ENCODE data around the gene ADGRA1. TPM values are rescaled to one million over a fixed set of nuclear protein-coding genes. Genes with fewer than 3 reads are reported as not detected.
A peak's percentile ranks its signal among the peaks of the same experiment; 100 is the strongest.

ADGRA1 gene
- total and polyA plus RNA-seq, 2 of the 8 experiments (the other 6 are each of a cell fraction or from before 2014, with no cell fraction given), result 0.17 to 0.21 TPM

GRCh38 chr10:133107442-133107841, 19.7 kb downstream of the ADGRA1 start:
- no peak overlapping the region for H3K27ac ChIP-seq (ENCODE audit: low read depth, low read length)
- DNase-seq (ENCODE audit: low read depth in 1 of 2, low spot score in 2 of 2), result no peak
- no peak overlapping the region for H2BK120ac ChIP-seq (replicated peaks; ENCODE audit: low read depth, low read length)
- H4K8ac ChIP-seq (ENCODE audit: extremely low read depth, insufficient read depth, low read length), result no peak overlapping the region
- no peaks in the 10 kb centered on the region for H4K20me1 ChIP-seq (replicated peaks in 1 of 2; ENCODE audit: control insufficient read depth in 1 of 2, insufficient read depth in 2 of 2, low read length in 2 of 2)
- no peak overlapping the region for H3K4me3 ChIP-seq (ENCODE audit: extremely low read depth in 1 of 4, insufficient read depth in 2 of 4, low read depth in 3 of 4, low read length in 4 of 4)
- no peak overlapping the region for H4K91ac ChIP-seq (replicated peaks; ENCODE audit: insufficient read length, low read length)
- H2BK20ac ChIP-seq (ENCODE audit: low read length), result no peak overlapping the region
- H3K9ac ChIP-seq (replicated peaks in 1 of 4; ENCODE audit: extremely low read depth in 1 of 4, low read depth in 3 of 4, low read length in 3 of 4), result no peak overlapping the region
- peaks cover 13 to 16% of the 10 kb centered on the region in 2 experiments for H3K9me3 ChIP-seq (ENCODE audit: insufficient read depth in 2 of 2, low read depth in 1 of 2, low read length in 1 of 2)
- no peaks in the 10 kb centered on the region for H3K79me2 ChIP-seq (ENCODE audit: control insufficient read depth in 1 of 2, insufficient read depth in 2 of 2, low read length in 2 of 2)
- no peaks in the 10 kb centered on the region for H3K79me1 ChIP-seq (ENCODE audit: low read depth, low read length)
- no peak overlapping the region for H3K4me2 ChIP-seq (ENCODE audit: insufficient read depth in 1 of 2, low read depth in 2 of 2, low read length in 2 of 2)
- no peak overlapping the region for H2BK15ac ChIP-seq (ENCODE audit: low read length)
- TF ChIP-seq KDM1A (IDR thresholded peaks at IDR 0.05; ENCODE audit: borderline replicate concordance, low read length) (peak; percentile 59; the same call in 1 of the 2 replicates), RFX5 (IDR thresholded peaks at IDR 0.05; ENCODE audit: borderline replicate concordance, low read depth, low read length) (no peak), CHD1 (IDR thresholded peaks at IDR 0.05; ENCODE audit: low read depth, low read length) (no peak)
- H3K23ac ChIP-seq (ENCODE audit: insufficient read length), result no peak overlapping the region
- no peak overlapping the region for H2BK12ac ChIP-seq (ENCODE audit: low read depth, low read length)
- H2BK5ac ChIP-seq (ENCODE audit: low read depth, low read length), result no peak overlapping the region
- no peaks in the 10 kb centered on the region for H3K36me3 ChIP-seq (ENCODE audit: control insufficient read depth in 2 of 4, insufficient read depth in 4 of 4, low read length in 3 of 4)
- H3K27me3 ChIP-seq (replicated peaks in 1 of 4; ENCODE audit: control insufficient read depth in 3 of 4, extremely low read depth in 1 of 4, insufficient read depth in 3 of 4, low read length in 3 of 4), result no peaks in the 10 kb centered on the region
- no peak overlapping the region for H3K56ac ChIP-seq (replicated peaks; ENCODE audit: insufficient read length, low read depth, low read length)
- peaks cover 0 to 6% (median 1%) of the 10 kb centered on the region in 4 experiments; a peak in 4 of 7 replicates for H3K4me1 ChIP-seq (replicated peaks in 1 of 4; ENCODE audit: control insufficient read depth in 3 of 4, insufficient read depth in 4 of 4, low read length in 3 of 4)
- CTCF ChIA-PET (ENCODE audit: partially characterized antibody), result interaction anchor here (0.6 to 1.6 kb wide), 4 partner anchors 9 to 304 kb away, joined by 3 to 9 read pairs (median 3); no protein-coding TSS in a partner anchor
- H2AFZ ChIP-seq (ENCODE audit: low read length), result no peak overlapping the region
- no peak overlapping the region for H3K4ac ChIP-seq (replicated peaks; ENCODE audit: insufficient read length, low read depth, low read length)
- H3K18ac ChIP-seq (ENCODE audit: extremely low read depth, low read length), result no peak overlapping the region
- no peaks in the 10 kb centered on the region for H3K23me2 ChIP-seq (ENCODE audit: low read depth, low read length)
- 69% methylated on average over 1 of the region's 1 CpG; no CpG with 5 or more reads in 1 of the 2 experiments for WGBS, 2 experiments (ENCODE audit: extremely low coverage in 1 of 2, insufficient coverage in 1 of 2, insufficient read length in 1 of 2, insufficient replicate concordance in 2 of 2, low coverage in 1 of 2, low lambda C conversion rate in 2 of 2, missing lambda C conversion rate in 1 of 2)
- H2AK5ac ChIP-seq (ENCODE audit: low read depth, low read length), result no peak overlapping the region
- no peak for FAIRE-seq
- no peak overlapping the region for H4K5ac ChIP-seq (ENCODE audit: insufficient read length, low read depth, low read length)
- H3K14ac ChIP-seq (ENCODE audit: insufficient read length), result no peak overlapping the region
- POLR2A ChIA-PET (ENCODE audit: partially characterized antibody), result no interaction called here
